ENCODE measurements around the gene TRMO.

DNA sequence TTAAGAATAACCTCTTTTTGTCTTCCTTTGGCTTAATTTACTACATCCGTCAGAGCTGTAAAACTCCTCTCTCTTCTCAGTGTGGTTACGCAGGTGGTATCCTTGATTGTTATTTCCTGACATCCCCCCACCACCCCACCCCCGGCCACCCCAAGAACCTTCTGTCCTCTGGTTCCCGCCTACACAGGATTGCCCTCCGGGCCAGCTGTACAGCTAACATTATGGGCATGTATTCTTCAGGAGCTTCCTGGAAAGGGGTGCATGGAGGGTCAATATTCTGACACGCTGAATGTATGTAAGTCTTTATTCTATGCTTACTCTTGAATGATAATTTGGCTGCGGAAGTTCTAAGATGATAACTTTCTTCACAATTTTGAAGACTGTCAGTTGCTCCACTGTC lies 47.9 kb upstream of the TRMO start:
- TF ChIP-seq, protein P1, sequence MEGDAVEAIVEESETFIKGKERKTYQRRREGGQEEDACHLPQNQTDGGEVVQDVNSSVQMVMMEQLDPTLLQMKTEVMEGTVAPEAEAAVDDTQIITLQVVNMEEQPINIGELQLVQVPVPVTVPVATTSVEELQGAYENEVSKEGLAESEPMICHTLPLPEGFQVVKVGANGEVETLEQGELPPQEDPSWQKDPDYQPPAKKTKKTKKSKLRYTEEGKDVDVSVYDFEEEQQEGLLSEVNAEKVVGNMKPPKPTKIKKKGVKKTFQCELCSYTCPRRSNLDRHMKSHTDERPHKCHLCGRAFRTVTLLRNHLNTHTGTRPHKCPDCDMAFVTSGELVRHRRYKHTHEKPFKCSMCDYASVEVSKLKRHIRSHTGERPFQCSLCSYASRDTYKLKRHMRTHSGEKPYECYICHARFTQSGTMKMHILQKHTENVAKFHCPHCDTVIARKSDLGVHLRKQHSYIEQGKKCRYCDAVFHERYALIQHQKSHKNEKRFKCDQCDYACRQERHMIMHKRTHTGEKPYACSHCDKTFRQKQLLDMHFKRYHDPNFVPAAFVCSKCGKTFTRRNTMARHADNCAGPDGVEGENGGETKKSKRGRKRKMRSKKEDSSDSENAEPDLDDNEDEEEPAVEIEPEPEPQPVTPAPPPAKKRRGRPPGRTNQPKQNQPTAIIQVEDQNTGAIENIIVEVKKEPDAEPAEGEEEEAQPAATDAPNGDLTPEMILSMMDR (IDR thresholded peaks at IDR 0.05): no peak
- no peak for TF ChIP-seq POLR2A (IDR thresholded peaks at IDR 0.05)
